SJSA1 (cell line): ENCODE data around the gene CRYGA. TPM values are rescaled to one million over a fixed set of nuclear protein-coding genes. Genes with fewer than 3 reads are reported as not detected.

Source experiments
- DNase-seq, 2 experiments: peaks; one replicate each; pipeline ENCODE4 v3.0.0-alpha.2; 2015 to 2020; ENCODE audit warnings: low spot score in 2 of 2, low read depth in 1 of 2
- H3K27ac ChIP-seq: fragments of 250-450 bp; sonication (Bioruptor Pico); 2 replicates; pipeline ENCODE4 v1.5.1; 2020; ENCODE audit warnings: mild to moderate bottlenecking, moderate library complexity
- H3K27me3 ChIP-seq: fragments of 250-450 bp; sonication (Bioruptor Pico); replicated peaks from 2 replicates; pipeline ENCODE4 v1.5.1; 2020; ENCODE audit warnings: mild to moderate bottlenecking, moderate library complexity
- H3K36me3 ChIP-seq: fragments of 250-450 bp; sonication (Bioruptor Pico); 2 replicates; pipeline ENCODE4 v1.5.1; 2020; ENCODE audit warnings: mild to moderate bottlenecking
- H3K4me1 ChIP-seq: fragments of 250-450 bp; sonication (Bioruptor Pico); replicated peaks from 2 replicates; pipeline ENCODE4 v1.6.1; 2021; ENCODE audit warnings: mild to moderate bottlenecking
- H3K4me3 ChIP-seq: fragments of 250-450 bp; sonication (Bioruptor Pico); 2 replicates; pipeline ENCODE4 v1.5.1; 2020; ENCODE audit warnings: mild to moderate bottlenecking
- H3K9me3 ChIP-seq: fragments of 250-450 bp; sonication (Bioruptor Pico); replicated peaks from 2 replicates; pipeline ENCODE4 v1.5.1; 2020; ENCODE audit warnings: mild to moderate bottlenecking
- total RNA-seq: library from RNA; depleted of rRNA; stranded (reverse); fragments of >200 nt; shearing (Covaris generic); gene quantifications from 2 replicates; pipeline ENCODE4 v1.2.3, GENCODE V29; 2014; rRNA removed

CRYGA gene
- not detected in 2 replicates for total RNA-seq

GRCh38 chr2:208163489-208163888 lies at the start of gene CRYGA:
Gene CRYGA, minus strand, starts transcription at chr2:208163589. Its CDS starts 33 bp downstream, at chr2:208163556.
- DNase-seq = no peak
- no peaks in the 10 kb centered on the region for H3K36me3 ChIP-seq
- no peak within 1 kb of the TSS for H3K4me3 ChIP-seq
- no peaks in the 10 kb centered on the region for H3K9me3 ChIP-seq
- H3K27ac ChIP-seq = no peak within 1 kb of the TSS
- H3K27me3 ChIP-seq = no peaks in the 10 kb centered on the region; the same call in none of the 2 replicates
- no peaks in the 10 kb centered on the region for H3K4me1 ChIP-seq

- Histone ChIP-seq H3K4me1 (no peaks in the 10 kb centered on the region), H3K27ac (no peak overlapping the region), H3K36me3 (no peaks in the 10 kb centered on the region), H3K27me3 (no peaks in the 10 kb centered on the region), H3K9me3 (no peaks in the 10 kb centered on the region), H3K4me3 (no peak overlapping the region)
- DNase-seq = no peak
Observed at GRCh38 chr2:208210688-208211451, 47.5 kb upstream of the CRYGA start.

DNA sequence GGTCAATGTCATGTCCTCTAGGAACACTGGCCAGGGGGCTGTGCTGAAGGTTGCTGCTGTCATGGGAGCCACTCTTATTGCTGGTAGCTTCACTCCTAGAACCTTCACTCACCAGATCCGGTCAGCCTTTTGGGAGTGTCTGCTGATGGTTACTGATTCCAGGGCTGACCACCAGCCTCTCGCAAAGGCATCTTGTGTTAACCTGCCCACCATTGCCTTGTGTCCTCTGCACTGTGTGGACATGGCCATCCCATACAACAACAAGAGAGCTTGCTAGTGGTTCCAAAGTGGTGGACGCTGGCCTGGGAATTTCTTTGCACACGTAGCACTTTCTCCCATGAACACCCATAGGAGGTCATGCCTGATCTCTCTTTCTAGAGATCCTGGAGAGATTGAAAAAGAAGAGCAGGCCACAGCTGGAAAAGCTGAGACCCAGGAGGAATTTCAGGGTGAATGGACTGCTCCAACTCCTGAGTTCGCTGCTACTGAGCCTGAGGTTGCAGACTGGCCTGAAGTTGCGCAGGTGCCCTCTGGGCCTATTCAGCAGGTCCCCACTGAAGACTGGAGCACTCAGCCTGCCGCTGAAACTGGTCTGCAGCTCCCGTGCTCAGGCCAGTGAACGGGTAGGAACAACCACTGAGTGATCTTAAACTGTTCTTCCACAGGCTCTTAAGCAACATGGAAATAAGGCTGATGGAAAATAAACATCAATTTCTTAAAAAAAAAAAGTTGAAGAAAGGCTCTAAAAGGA lies 45.1 kb upstream of the CRYGA start:
- 0 out of 2 replicates have a peak, but pooled peaks cover 2% of the 10 kb centered on the region for H3K9me3 ChIP-seq
- H3K4me1 ChIP-seq = no peaks in the 10 kb centered on the region
- H3K27ac ChIP-seq = no peak overlapping the region
- 0 out of 2 replicates have a peak, but pooled peaks cover 3% of the 10 kb centered on the region for H3K27me3 ChIP-seq
- H3K4me3 ChIP-seq = no peak overlapping the region
- no peak for DNase-seq
- no peaks in the 10 kb centered on the region for H3K36me3 ChIP-seq

DNA sequence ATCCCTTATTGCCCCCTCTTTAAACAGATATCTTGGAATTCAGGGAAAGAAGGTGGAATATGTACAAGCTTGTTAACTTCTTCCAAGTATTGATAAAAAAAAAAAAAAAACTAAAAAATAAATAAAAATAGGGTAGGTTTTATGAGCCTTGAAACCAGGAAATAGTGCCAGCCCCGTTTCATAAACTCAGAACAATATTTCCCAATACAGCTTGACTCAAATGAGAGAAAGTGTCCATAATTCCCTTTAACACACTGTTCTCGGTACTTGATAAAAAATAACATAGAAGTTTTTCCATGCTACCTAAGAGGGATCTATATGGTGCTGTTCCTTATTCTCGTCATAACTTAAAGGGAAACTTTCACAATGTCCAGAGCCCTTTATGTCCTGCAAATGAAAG lies 44.4 kb upstream of the CRYGA start:
- 0 out of 2 replicates have a peak, but pooled peaks cover 2% of the 10 kb centered on the region for H3K9me3 ChIP-seq
- no peak overlapping the region for H3K27ac ChIP-seq
- no peak overlapping the region for H3K4me3 ChIP-seq
- no peaks in the 10 kb centered on the region for H3K4me1 ChIP-seq
- 0 out of 2 replicates have a peak, but pooled peaks cover 3% of the 10 kb centered on the region for H3K27me3 ChIP-seq
- DNase-seq = no peak
- no peaks in the 10 kb centered on the region for H3K36me3 ChIP-seq

DNA sequence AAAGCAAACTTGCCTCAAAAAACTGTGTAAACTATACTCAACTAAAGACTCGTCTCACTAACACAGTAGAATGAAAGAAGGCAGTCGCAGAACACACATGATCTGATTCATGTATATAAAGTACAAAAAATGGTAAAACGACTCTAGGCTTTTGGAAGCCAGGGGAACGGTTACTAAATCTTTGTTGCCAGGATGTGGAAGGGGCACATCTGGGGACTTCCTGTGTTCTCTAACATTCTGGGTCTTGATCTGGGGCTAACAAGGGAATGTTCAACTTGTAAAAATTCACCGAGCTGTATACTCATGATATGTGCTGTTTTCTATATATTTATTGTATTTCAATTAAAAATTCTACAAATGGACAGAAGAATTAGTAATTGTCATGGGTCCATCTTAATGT lies 40.8 kb upstream of the CRYGA start:
- DNase-seq = no peak
- H3K9me3 ChIP-seq = 0 out of 2 replicates have a peak, but pooled peaks cover 2% of the 10 kb centered on the region
- H3K4me1 ChIP-seq = no peaks in the 10 kb centered on the region
- H3K36me3 ChIP-seq = no peaks in the 10 kb centered on the region
- H3K27me3 ChIP-seq = 0 out of 2 replicates have a peak, but pooled peaks cover 8% of the 10 kb centered on the region
- no peak overlapping the region for H3K27ac ChIP-seq
- no peak overlapping the region for H3K4me3 ChIP-seq

- Histone ChIP-seq H3K4me3 (no peak overlapping the region), H3K27me3 (no peaks in the 10 kb centered on the region), H3K27ac (no peak overlapping the region), H3K36me3 (no peaks in the 10 kb centered on the region), H3K9me3 (no peaks in the 10 kb centered on the region), H3K4me1 (no peaks in the 10 kb centered on the region)
- DNase-seq = no peak
Observed at GRCh38 chr2:208195531-208195930, 32.1 kb upstream of the CRYGA start.

DNA sequence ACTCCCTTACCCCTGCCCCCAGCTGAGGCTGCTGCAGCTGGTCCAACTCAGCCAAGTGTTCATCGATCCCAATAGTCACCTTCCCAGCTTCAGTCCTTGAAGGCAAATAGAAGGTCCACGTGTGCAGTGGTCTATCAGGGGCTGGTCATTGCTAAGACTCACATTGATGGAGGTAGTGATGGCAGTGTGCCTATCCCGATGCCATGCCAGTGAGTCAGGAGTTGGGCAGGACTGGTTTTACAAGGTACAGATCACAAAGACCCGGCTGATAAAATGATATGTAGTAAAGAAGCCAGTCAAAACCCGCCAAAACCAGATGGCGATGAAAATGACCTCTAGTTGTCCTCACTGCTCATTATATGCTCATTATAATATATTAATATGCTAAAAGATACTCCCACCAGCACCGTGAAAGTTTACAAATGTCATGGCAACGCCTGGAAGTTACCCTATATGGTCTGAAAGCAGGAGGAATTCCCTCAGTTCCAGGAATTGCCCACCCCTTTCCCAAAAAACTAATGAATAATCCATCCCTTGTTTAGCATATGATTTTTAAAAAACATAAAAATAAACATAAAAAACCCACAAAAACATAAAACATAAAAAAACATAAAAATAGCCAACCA lies 29.3 kb upstream of the CRYGA start:
- Histone ChIP-seq H3K9me3 (no peaks in the 10 kb centered on the region), H3K4me3 (no peak overlapping the region), H3K27ac (no peak overlapping the region), H3K27me3 (no peaks in the 10 kb centered on the region), H3K36me3 (no peaks in the 10 kb centered on the region), H3K4me1 (no peaks in the 10 kb centered on the region)
- DNase-seq = no peak

DNA sequence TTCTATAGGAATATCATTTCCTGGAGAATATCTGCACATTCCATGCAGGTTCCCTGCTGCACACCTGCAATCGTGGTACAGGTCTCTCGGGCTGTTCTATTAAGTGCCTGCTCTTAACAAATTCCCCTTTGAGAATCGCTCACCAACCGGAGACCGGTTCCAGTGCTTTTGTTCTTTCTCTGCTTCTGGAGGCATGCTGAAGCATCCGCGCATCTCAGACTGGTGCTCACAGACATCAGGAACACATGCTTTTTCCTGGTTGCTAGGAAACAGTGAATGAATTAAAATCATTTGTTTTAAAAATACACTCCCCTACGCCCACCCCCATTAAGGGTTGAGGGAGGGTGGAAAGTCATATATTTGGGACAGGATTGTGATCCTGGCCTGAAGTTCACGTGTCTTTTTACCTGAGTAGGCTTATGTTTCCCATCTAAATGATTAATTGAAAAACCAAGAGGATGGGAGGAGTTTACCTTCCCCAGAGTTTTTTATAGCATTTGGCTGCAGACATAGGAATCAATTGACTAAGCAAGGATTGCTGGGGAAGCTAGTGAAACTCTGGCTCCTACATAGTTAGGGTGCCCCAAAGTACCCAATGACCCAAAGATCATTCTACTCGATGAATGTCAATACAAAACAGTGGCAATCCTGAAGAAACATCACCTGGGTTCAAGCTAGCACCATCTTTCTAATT lies 26.6 kb upstream of the CRYGA start, which contains the start of gene C2orf80:
Gene C2orf80 (minus strand): TSS at position 221 of the 694 bp plus-strand sequence. CDS start 3,044 bp downstream, outside the sequence.
- Histone ChIP-seq H3K4me3 (no peak within 1 kb of the TSS), H3K4me1 (no peaks in the 10 kb centered on the region), H3K27ac (no peak within 1 kb of the TSS), H3K27me3 (peaks cover 10% of the 10 kb centered on the region), H3K9me3 (no peaks in the 10 kb centered on the region), H3K36me3 (no peaks in the 10 kb centered on the region)
- DNase-seq = no peak

DNA sequence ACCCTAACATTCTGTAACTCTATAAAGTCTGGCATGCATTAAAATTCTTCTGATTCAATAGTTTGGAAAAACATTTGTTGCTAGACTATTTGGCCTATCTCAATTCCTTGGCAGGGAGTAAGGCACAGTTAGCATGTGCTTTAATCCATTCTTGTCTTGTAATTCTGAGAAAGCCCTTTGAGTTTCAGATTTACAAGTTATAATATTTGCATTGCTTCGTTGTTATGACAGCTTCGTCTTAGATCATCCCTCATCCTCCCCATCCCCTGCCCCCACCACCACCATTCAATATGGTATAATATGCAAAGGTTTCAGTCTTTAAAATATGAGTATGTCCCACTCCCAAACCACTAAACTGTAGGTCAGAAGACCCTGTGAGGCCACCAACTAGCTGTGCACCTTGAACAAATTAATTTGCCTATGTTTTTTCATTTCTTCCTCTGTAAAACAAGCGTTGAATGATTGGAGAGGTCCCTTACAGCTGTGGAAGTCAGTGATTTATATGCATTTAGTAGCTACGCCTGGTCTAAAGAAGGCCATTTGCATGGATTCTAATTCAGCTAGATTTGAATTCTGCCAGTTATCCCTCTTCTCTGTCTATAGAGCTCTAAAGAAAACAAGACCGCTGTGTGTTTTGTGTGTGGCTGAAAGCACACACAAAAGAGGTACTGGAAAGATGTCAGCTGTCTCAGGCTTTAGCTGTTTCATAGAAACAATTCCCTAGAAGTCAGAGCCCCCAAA lies 25.9 kb upstream of the CRYGA start:
- H3K4me3 ChIP-seq = no peak overlapping the region
- peaks cover 16% of the 10 kb centered on the region for H3K27me3 ChIP-seq
- no peaks in the 10 kb centered on the region for H3K36me3 ChIP-seq
- no peaks in the 10 kb centered on the region for H3K9me3 ChIP-seq
- no peak overlapping the region for H3K27ac ChIP-seq
- H3K4me1 ChIP-seq = no peaks in the 10 kb centered on the region
- no peak for DNase-seq

GRCh38 chr2:208186893-208187292 lies 23.5 kb upstream of the CRYGA start:
- Histone ChIP-seq H3K9me3 (no peaks in the 10 kb centered on the region), H3K4me3 (no peak overlapping the region), H3K27ac (no peak overlapping the region), H3K36me3 (no peaks in the 10 kb centered on the region), H3K4me1 (no peaks in the 10 kb centered on the region), H3K27me3 (peaks cover 16% of the 10 kb centered on the region)
- no peak for DNase-seq

- Histone ChIP-seq H3K9me3 (no peaks in the 10 kb centered on the region), H3K4me3 (no peak overlapping the region), H3K27ac (no peak overlapping the region), H3K27me3 (peaks cover 16% of the 10 kb centered on the region), H3K4me1 (no peaks in the 10 kb centered on the region), H3K36me3 (no peaks in the 10 kb centered on the region)
- no peak for DNase-seq
Observed at GRCh38 chr2:208186465-208186864, 23.1 kb upstream of the CRYGA start.

DNA sequence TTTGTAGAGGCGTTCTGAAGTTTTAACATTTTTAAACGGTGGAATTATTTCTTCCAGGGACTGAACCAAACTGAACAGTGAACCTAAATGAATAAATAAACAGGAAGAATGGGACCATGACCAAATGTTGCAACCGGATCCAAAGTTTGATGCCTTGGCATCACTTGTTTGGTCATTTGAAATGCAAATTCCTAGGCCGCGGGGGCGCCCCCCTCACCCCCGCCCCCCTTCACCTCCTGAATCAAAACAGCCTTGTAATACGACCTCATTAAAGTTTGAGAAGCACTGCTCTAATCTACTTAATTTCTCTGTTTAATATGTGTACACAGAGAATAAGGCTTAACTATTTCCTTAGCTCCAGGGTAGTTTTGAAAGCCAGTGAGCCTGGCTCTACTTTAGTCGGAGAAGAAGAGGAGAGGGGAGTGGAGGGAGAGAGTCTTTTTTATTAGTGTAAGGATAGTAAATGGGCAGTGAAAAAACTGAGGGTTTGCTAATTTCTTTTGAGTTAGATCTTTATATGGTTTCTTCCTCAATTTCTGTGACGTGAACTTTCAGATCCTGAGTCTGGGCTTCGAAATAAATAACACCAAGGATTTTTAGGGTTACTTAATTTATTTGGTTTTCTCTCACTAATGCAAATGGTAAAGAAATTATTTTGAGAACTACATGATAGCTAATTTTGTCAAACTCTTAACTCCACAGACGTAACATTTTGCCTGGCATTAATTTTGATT lies 20.8 kb upstream of the CRYGA start:
- Histone ChIP-seq H3K4me3 (no peak overlapping the region), H3K9me3 (no peaks in the 10 kb centered on the region), H3K36me3 (no peaks in the 10 kb centered on the region), H3K27ac (no peak overlapping the region), H3K27me3 (peaks cover 16% of the 10 kb centered on the region), H3K4me1 (no peaks in the 10 kb centered on the region)
- DNase-seq = no peak
